ENCODE data around the gene EXOSC2.

DNA sequence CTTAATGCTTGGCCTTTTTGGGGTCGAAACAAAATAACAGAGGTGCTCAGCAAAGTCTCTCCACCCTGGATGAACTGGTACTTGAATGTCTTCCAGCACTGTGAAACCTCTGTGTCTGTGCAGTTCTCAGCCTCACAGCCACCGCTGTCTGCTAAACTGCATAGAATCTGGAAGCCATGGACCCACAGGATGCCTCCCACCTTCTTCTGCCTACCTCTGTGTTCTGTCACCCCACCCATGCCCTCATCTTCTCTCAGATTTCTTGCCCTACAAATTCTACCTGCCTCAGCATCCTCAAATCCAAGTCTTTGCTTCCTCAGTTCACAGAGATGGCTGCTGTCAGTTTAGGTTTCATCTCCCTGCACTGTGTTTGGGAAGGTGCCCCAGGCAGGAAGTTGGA is 35.6 kb downstream of the EXOSC2 start:
- TF ChIP-seq, protein P1, sequence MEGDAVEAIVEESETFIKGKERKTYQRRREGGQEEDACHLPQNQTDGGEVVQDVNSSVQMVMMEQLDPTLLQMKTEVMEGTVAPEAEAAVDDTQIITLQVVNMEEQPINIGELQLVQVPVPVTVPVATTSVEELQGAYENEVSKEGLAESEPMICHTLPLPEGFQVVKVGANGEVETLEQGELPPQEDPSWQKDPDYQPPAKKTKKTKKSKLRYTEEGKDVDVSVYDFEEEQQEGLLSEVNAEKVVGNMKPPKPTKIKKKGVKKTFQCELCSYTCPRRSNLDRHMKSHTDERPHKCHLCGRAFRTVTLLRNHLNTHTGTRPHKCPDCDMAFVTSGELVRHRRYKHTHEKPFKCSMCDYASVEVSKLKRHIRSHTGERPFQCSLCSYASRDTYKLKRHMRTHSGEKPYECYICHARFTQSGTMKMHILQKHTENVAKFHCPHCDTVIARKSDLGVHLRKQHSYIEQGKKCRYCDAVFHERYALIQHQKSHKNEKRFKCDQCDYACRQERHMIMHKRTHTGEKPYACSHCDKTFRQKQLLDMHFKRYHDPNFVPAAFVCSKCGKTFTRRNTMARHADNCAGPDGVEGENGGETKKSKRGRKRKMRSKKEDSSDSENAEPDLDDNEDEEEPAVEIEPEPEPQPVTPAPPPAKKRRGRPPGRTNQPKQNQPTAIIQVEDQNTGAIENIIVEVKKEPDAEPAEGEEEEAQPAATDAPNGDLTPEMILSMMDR (IDR thresholded peaks at IDR 0.05 in 4 of 5, conservative IDR thresholded peaks at IDR 0.05 in 1 of 5) = no peak
- TF ChIP-seq POLR2A (IDR thresholded peaks at IDR 0.05) = no peak

All from gastrocnemius medialis (tissue), 4 donors.